22Rv1 (cell line): ENCODE data around the gene CAD.

Experiments
- ZFX ChIP-seq: fragments of 450-650 bp; IDR thresholded peaks from 2 replicates; pipeline ENCODE4 v1.6.1; 2017; ENCODE audit warnings: antibody characterized with exemption, borderline replicate concordance
- TF ChIP-seq, protein P1 (sequence below): fragments of 450-650 bp; IDR thresholded peaks from 2 replicates; pipeline ENCODE4 v1.5.1; 2017; ENCODE audit warnings: mild to moderate bottlenecking

GRCh38 chr2:27214941-27215340 is 2.2 kb upstream of the CAD start:
- TF ChIP-seq, protein P1, sequence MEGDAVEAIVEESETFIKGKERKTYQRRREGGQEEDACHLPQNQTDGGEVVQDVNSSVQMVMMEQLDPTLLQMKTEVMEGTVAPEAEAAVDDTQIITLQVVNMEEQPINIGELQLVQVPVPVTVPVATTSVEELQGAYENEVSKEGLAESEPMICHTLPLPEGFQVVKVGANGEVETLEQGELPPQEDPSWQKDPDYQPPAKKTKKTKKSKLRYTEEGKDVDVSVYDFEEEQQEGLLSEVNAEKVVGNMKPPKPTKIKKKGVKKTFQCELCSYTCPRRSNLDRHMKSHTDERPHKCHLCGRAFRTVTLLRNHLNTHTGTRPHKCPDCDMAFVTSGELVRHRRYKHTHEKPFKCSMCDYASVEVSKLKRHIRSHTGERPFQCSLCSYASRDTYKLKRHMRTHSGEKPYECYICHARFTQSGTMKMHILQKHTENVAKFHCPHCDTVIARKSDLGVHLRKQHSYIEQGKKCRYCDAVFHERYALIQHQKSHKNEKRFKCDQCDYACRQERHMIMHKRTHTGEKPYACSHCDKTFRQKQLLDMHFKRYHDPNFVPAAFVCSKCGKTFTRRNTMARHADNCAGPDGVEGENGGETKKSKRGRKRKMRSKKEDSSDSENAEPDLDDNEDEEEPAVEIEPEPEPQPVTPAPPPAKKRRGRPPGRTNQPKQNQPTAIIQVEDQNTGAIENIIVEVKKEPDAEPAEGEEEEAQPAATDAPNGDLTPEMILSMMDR = no peak
- TF ChIP-seq ZFX = no peak
